Gastrocnemius medialis (tissue), 4 donors: ENCODE measurements around the gene PTPRN2.

Experiments
- CTCF ChIP-seq, 5 experiments: fragments of 450-650 bp in 3 of 5; fragments of 200-600 bp in 2 of 5; sonication (generic) in 2 of 5; IDR thresholded peaks in 4 of 5; conservative IDR thresholded peaks in 1 of 5; 1 replicate in 4 of 5; 2 replicates in 1 of 5; pipeline ENCODE4 v1.5.1; 2016 to 2019; ENCODE audit warnings: antibody characterized with exemption in 5 of 5, mild to moderate bottlenecking in 3 of 5, moderate library complexity in 3 of 5
- POLR2A ChIP-seq, 2 donors: fragments of 450-650 bp; IDR thresholded peaks; one replicate each; pipeline ENCODE4 v1.6.1; 2017; ENCODE audit warnings: antibody characterized with exemption in 2 of 2, mild to moderate bottlenecking in 2 of 2, moderate library complexity in 2 of 2

- no peak for TF ChIP-seq POLR2A (IDR thresholded peaks at IDR 0.05)
- TF ChIP-seq CTCF (IDR thresholded peaks at IDR 0.05 in 4 of 5, conservative IDR thresholded peaks at IDR 0.05 in 1 of 5) = no peak
These were observed 179.2 kb downstream of the PTPRN2 start for GRCh38 chr7:158408318-158408920.
